ENCODE data around the gene DGKE. TPM values are rescaled to one million over a fixed set of nuclear protein-coding genes. Genes with fewer than 3 reads are reported as not detected.

DGKE gene
- total RNA-seq, 2 experiments from 2014 or later, result 20.0 to 22.3 TPM

- no peak for TF ChIP-seq CTCF (IDR thresholded peaks at IDR 0.05)
- Mint-ChIP-seq H3K4me1 (ENCODE audit: low read depth) (peaks cover 7% of the 10 kb centered on the region), H3K27me3 (no peaks in the 10 kb centered on the region), H3K36me3 (ENCODE audit: low read depth) (peaks cover 52% of the 10 kb centered on the region), H3K9me3 (no peaks in the 10 kb centered on the region), H3K27ac (no peak overlapping the region), H3K4me3 (no peak overlapping the region)
- ATAC-seq (ENCODE audit: poor library complexity) (no peak), DNase-seq (no peak)
- H3K27me3 ChIP-seq (ENCODE audit: control insufficient read depth in 1 of 2, insufficient read depth in 2 of 2, low read length in 2 of 2), result no peaks in the 10 kb centered on the region
- no peaks in the 10 kb centered on the region for H3K9me3 ChIP-seq (ENCODE audit: control insufficient read depth in 1 of 2, insufficient read depth in 1 of 2, low read length in 2 of 2)
- no peak overlapping the region for H3K27ac ChIP-seq (ENCODE audit: low read depth in 1 of 2, low read length in 2 of 2)
- H3K4me1 ChIP-seq (ENCODE audit: insufficient read depth, low read length), result no peaks in the 10 kb centered on the region
- ChIA-PET CTCF (interaction anchor here (1.6 to 2.3 kb wide), 2 partner anchors 11 to 27 kb away, joined by 3 to 7 read pairs; no protein-coding TSS in a partner anchor), POLR2A (no interaction called here)
- peaks cover 42% of the 10 kb centered on the region for H3K36me3 ChIP-seq (ENCODE audit: insufficient read depth, low read length)
- H3K4me3 ChIP-seq (ENCODE audit: low read length), result no peak overlapping the region
- intact Hi-C loops (cut with DNase I, micrococcal nuclease), result no loop called here
These were observed 12.0 kb downstream of the DGKE start for GRCh38 chr17:56845934-56846333.

GRCh38 chr17:56847106-56847505, 13.2 kb downstream of the DGKE start:
- no peaks in the 10 kb centered on the region for H3K9me3 Mint-ChIP-seq
- Histone ChIP-seq H3K9me3 (ENCODE audit: control insufficient read depth in 1 of 2, insufficient read depth in 1 of 2, low read length in 2 of 2) (no peaks in the 10 kb centered on the region), H3K27ac (ENCODE audit: low read depth in 1 of 2, low read length in 2 of 2) (no peak overlapping the region), H3K4me3 (ENCODE audit: low read length) (no peak overlapping the region), H3K4me1 (ENCODE audit: insufficient read depth, low read length) (no peaks in the 10 kb centered on the region), H3K27me3 (ENCODE audit: control insufficient read depth in 1 of 2, insufficient read depth in 2 of 2, low read length in 2 of 2) (no peaks in the 10 kb centered on the region), H3K36me3 (ENCODE audit: insufficient read depth, low read length) (peaks cover 52% of the 10 kb centered on the region)
- no peak overlapping the region for H3K4me3 Mint-ChIP-seq
- ATAC-seq (ENCODE audit: poor library complexity) (no peak), DNase-seq (no peak)
- H3K36me3 Mint-ChIP-seq (ENCODE audit: low read depth), result peaks cover 62% of the 10 kb centered on the region
- ChIA-PET CTCF (no interaction called here), POLR2A (no interaction called here)
- TF ChIP-seq CTCF (IDR thresholded peaks at IDR 0.05), result no peak
- intact Hi-C loops (cut with DNase I, micrococcal nuclease), result no loop called here
- no peak overlapping the region for H3K27ac Mint-ChIP-seq
- peaks cover 14% of the 10 kb centered on the region for H3K4me1 Mint-ChIP-seq (ENCODE audit: low read depth)
- no peaks in the 10 kb centered on the region for H3K27me3 Mint-ChIP-seq

- CTCF ChIA-PET, result no interaction called here
- no peaks in the 10 kb centered on the region for H3K27me3 ChIP-seq (ENCODE audit: control insufficient read depth in 1 of 2, insufficient read depth in 2 of 2, low read length in 2 of 2)
- H3K36me3 ChIP-seq (ENCODE audit: insufficient read depth, low read length), result peaks cover 47% of the 10 kb centered on the region
- no peak for ATAC-seq (ENCODE audit: poor library complexity)
- Mint-ChIP-seq H3K36me3 (ENCODE audit: low read depth) (peaks cover 77% of the 10 kb centered on the region), H3K27ac (no peak overlapping the region), H3K4me3 (no peak overlapping the region), H3K4me1 (ENCODE audit: low read depth) (peaks cover 14% of the 10 kb centered on the region), H3K27me3 (no peaks in the 10 kb centered on the region), H3K9me3 (no peaks in the 10 kb centered on the region)
- TF ChIP-seq CTCF (IDR thresholded peaks at IDR 0.05), result no peak
- intact Hi-C loops (cut with DNase I, micrococcal nuclease), result no loop called here
- H3K27ac ChIP-seq (ENCODE audit: low read depth in 1 of 2, low read length in 2 of 2), result no peak overlapping the region
- POLR2A ChIA-PET, result no interaction called here
- no peaks in the 10 kb centered on the region for H3K4me1 ChIP-seq (ENCODE audit: insufficient read depth, low read length)
- DNase-seq, result no peak
- no peaks in the 10 kb centered on the region for H3K9me3 ChIP-seq (ENCODE audit: control insufficient read depth in 1 of 2, insufficient read depth in 1 of 2, low read length in 2 of 2)
- H3K4me3 ChIP-seq (ENCODE audit: low read length), result no peak overlapping the region
These were observed 15.2 kb downstream of the DGKE start for GRCh38 chr17:56849131-56849530.
